NCI-H2029 treated with DMSO at 0.1 percent for 48 hours (cell line): ENCODE measurements around the gene CTDP1.
"Not testable (repeated sequence)": the region's sequence is repeated elsewhere in the genome, so short reads cannot be mapped to it uniquely, and the experiment has no call there.

Experiments used
- DNase-seq: peaks from one replicate; lab custom pipeline; 2025; lab: John Stamatoyannopoulos, UW

Gene CTDP1

GRCh38 chr18:79725486-79725885, 45.9 kb downstream of the CTDP1 start:
- DNase-seq, result no peak

GRCh38 chr18:79726721-79727120, 47.1 kb downstream of the CTDP1 start:
- DNase-seq, result no peak

GRCh38 chr18:79727211-79727610, 47.6 kb downstream of the CTDP1 start:
- no peak for DNase-seq

- DNase-seq, result no peak
Measured at GRCh38 chr18:79728931-79729586, 49.5 kb downstream of the CTDP1 start.

GRCh38 chr18:79729611-79730010, 50.0 kb downstream of the CTDP1 start:
- DNase-seq, result no peak

GRCh38 chr18:79730804-79731203, 51.2 kb downstream of the CTDP1 start:
- DNase-seq, result no peak

- DNase-seq, result not testable (repeated sequence)
Measured at GRCh38 chr18:79731881-79732720, 52.5 kb downstream of the CTDP1 start.

- DNase-seq, result no peak
Measured at GRCh38 chr18:79732721-79733025, 53.1 kb downstream of the CTDP1 start.

GRCh38 chr18:79733135-79733701, 53.6 kb downstream of the CTDP1 start:
- DNase-seq, result no peak

GRCh38 chr18:79733986-79734770, 54.6 kb downstream of the CTDP1 start:
- no peak for DNase-seq

GRCh38 chr18:79735071-79735980, 55.7 kb downstream of the CTDP1 start:
- DNase-seq, result no peak

GRCh38 chr18:79736230-79736629, 56.6 kb downstream of the CTDP1 start:
- DNase-seq, result no peak

GRCh38 chr18:79736846-79737245, 57.2 kb downstream of the CTDP1 start:
- DNase-seq, result no peak

- no peak for DNase-seq
Measured at GRCh38 chr18:79737426-79737825, 57.8 kb downstream of the CTDP1 start.

- no peak for DNase-seq
Measured at GRCh38 chr18:79738041-79738461, 58.4 kb downstream of the CTDP1 start.

- DNase-seq, result no peak
Measured at GRCh38 chr18:79738581-79739439, 59.2 kb downstream of the CTDP1 start.

GRCh38 chr18:79739440-79739778, 59.8 kb downstream of the CTDP1 start:
- no peak for DNase-seq

- DNase-seq, result not testable (repeated sequence)
Measured at GRCh38 chr18:79740047-79740446, 60.4 kb downstream of the CTDP1 start.

- DNase-seq, result no peak
Measured at GRCh38 chr18:79740521-79741361, 61.1 kb downstream of the CTDP1 start.

- no peak for DNase-seq
Measured at GRCh38 chr18:79741362-79741700, 61.7 kb downstream of the CTDP1 start.
